GM12873 (cell line): ENCODE results near the gene INSIG1.

Experiments used
- TF ChIP-seq, protein P1 (sequence below): IDR thresholded peaks from 2 replicates; pipeline ENCODE4 v1.5.1; 2012; ENCODE audit warnings: low read depth, mild to moderate bottlenecking, moderate library complexity, low read length, control low read depth; ENCODE audit not compliant: insufficient read depth; ENCODE audit errors: missing control alignments

The INSIG1 gene

DNA sequence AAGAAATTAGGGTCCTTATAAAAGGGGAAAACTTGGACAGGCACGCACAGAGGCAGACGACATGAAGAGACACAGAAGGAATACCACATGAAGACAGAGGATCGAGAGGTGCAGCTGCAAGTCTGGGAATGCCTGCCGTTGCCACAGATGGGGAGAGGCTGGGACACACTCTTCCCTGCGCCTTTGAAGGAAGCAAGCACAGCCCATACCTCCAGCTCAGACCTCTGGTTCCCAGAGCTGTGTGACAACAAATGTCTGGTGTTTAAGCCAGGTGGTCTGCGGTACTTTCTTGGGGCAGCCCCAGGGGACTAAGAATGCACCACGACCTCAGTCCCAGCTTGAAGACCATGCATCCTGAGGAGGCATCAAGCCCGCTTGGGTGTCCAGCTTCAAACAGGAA is 18.3 kb downstream of the INSIG1 start:
- TF ChIP-seq, protein P1, sequence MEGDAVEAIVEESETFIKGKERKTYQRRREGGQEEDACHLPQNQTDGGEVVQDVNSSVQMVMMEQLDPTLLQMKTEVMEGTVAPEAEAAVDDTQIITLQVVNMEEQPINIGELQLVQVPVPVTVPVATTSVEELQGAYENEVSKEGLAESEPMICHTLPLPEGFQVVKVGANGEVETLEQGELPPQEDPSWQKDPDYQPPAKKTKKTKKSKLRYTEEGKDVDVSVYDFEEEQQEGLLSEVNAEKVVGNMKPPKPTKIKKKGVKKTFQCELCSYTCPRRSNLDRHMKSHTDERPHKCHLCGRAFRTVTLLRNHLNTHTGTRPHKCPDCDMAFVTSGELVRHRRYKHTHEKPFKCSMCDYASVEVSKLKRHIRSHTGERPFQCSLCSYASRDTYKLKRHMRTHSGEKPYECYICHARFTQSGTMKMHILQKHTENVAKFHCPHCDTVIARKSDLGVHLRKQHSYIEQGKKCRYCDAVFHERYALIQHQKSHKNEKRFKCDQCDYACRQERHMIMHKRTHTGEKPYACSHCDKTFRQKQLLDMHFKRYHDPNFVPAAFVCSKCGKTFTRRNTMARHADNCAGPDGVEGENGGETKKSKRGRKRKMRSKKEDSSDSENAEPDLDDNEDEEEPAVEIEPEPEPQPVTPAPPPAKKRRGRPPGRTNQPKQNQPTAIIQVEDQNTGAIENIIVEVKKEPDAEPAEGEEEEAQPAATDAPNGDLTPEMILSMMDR, result no peak

DNA sequence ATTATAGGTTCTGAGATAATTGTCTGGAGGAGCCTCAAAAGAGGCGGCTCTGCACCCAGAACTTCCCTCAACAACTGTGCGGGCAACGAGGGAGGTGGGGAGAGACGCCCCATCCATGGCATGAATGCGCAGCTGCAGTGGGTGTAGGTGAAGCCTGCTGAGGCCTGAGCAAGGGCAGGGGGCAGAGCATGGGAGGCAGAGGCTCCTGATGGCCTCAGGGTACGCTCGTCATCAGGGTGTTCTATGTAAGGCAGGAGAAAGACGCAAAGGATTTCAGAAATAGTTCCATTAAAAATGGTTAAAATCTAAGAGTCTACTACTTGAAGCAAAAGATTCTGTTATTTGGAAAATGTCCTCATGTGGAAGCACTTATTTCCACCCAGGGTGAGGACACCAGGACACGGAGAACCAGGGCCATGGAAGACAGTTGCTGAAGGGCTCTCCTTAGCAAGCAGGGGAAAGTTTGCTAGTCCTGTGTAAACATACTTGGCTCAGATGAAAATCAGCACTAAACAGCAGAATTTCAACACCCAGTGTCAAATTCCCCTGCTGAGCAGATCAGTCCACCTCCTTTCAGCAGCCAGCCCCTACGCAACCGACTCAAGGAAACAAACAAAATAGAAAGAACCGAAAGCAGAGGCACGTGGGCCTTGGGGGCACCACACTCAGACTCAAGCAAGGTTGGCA is 18.9 kb downstream of the INSIG1 start:
- TF ChIP-seq, protein P1, result no peak

DNA sequence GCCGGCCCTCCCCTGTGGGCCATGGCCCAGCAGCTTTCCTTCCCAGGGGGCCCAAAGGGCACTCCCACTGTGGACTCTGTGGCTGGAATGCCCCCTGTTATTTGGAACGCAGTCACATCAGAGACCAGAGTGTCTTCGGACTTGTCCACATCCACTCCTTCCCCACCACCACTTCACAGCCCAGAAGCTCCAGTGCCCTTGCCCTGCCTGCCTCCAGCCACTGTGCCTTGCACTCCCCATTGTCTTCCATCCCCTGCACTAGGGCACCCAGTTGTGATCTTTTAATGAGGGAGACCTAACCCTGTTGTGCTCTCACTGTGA is 19.4 kb downstream of the INSIG1 start:
- TF ChIP-seq, protein P1, result no peak

DNA sequence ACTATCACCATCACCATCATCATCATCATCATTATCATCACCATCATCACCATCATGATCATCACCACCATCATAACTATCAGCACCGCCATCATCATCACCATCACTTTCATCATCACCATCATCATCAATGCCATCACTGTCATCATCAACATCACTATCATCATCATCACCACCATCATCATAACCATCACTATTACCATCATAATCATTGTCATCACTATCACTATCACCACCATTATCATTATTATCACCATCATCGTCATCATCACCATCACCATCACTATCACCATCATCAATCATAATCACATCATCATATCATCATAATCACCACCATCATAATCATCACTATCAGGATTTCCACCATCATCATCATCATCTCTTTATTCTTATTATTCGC is 20.6 kb downstream of the INSIG1 start:
- TF ChIP-seq, protein P1, result no peak

DNA sequence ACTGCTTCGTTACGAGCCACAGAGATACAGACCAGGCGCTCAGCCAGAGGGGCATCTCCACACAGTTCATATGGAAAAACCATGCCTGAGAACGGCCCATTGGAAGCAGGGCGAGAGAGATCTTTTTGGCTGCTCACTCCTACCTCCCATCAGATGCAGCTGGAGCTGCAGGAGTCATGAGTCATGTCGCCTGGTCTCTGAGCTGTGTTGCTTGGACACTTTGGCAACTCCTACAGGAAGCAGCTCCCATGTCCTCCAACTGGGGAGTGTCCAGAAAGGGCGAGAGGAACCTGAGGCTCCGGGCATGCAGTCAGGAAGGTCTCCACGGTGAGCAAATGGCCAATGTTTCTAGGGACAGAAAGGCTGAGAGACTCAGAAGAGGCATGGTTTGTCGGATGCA is 24.9 kb downstream of the INSIG1 start:
- TF ChIP-seq, protein P1, result no peak

DNA sequence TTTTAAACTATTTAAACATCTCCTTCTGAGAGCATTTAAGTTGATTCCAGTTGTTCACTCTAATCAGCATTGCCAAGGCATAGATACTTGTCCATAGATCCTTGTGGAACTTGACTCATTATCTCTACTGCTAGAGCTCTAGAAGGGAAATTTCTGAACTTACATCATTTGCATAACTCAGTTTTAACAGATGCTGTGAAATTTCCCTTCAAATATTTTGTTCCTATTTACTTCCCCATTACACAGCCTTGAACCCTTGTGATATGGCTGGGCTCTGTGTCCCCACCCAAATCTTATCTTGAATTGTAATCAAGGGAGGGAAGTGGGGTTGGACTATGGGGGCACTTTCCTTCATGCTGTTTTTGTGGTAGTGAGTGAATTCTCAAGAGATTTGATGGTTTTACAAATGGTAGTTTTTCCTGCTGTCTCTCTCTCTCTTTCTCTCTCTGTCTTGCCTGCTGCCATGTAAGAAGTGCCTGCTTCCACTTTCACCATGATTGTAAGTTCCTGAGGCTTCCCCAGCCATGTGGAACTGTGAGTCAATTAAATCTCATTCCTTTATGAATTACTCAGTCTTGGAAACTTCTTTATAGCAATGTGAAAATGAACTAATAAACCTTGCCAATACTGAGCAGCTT is 25.4 kb downstream of the INSIG1 start:
- TF ChIP-seq, protein P1, result no peak

DNA sequence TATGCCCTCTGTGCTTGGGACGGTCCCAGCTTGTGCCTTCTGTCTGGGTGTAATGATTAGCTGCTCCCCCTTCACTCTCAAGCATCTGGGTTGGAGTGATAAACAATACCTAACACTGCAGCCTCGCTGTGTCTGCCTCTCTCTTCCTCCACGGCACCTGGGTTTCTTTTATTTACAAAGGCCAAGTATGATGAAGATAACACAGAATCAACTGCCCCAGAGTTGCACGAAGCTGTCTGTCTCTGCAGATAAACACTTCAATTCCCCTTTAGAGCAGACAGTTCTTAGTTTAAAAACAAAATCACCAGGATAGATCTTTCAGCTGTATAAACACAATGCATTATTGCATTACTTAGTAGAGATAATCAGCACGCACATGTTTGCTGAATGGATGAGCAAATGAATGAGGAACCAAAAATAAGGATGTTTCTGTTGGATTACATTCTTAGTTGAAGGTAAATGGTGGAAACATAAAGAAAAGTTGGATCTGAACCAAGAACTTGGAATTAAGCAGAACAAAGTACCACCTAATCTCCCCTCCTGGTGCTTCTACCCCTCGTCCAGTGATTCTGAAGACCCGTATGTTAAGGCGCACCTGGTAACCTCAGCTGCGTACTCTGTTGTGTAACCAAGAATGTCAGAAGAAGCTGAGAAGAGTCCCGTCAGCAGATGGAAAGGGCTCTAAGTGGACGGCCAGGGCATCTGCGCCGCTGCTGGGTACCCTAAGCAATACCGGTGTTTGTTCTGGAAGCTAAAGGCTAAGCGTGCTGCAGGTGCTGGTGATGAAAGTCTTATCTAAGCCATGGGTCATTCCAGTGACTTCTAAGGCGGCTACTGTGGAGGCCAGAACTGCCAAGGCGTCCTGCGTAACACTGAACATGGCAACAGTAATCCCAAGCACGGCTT is 26.6 kb downstream of the INSIG1 start:
- TF ChIP-seq, protein P1, result no peak
